Cerebellar nuclear complex (tissue), 1 donor: Measurements from ENCODE around the gene CTBP2.

ENCODE experiments used
- DNase-seq, 2 experiments: peaks; one replicate each; lab custom pipeline; 2025; lab: John Stamatoyannopoulos, UW

The CTBP2 gene

DNA sequence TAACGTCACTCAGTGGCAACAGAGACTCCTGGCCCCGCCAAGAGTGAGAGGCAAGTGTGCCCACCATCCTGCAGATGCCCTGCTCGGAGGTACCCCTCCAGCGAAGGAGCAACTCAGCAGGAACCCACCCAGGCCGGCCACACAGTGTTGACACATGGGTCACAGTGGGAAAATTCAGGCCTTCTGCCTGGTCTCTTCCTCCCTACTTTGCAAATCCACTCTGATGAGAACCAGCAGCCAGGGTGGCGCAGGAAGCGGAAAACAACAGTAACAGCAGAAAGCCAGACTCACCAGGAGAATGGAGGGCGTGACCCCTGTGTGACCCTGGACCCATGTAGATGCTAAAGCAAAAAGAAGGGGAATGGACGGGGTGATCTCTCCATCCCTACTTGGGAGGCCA lies 53.8 kb downstream of the CTBP2 start:
- no peak for DNase-seq

DNA sequence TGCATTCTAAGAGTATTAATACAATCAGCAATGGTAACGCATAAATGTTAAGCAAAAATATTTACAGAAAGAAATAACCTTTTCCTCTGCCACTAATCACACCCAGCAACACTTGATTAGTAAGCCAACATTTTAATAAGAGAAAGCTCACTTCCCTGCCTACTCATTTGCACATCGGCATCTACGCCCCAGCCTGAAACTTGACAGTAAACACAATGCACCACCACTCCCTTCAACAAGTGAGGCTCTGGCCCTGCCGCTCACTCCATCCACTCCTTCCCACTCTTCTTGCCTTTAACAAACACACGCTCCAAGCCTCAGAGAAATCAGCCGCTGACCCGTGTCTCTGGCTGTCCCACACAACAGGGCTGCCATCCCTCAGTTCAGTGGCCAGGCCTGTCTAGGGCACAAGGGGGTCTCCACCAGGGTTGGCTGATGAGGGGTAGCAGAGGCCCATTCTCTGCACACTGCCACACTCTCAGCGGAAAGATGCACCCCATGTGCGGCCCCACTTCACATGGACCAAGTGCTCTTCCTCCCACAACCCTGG lies 54.6 kb downstream of the CTBP2 start:
- no peak for DNase-seq

DNA sequence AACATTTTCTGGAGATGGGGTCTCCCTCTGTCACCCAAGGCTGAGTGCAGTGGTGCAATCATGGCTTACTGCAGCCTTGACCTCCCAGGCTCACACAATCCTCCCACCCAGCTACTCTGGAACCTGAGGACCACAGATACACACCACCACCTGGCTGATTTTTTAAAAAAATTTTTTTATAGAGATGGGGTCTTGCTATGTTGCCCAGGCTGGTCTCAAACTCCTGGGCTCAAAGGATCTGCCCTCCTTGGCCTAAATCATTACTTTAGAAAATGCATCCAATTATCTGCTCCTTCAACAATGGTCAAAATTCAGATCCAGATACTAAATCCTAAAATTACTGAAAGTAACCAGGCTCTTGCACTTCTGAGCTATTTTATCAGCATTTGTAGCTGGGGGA lies 55.2 kb downstream of the CTBP2 start:
- no peak for DNase-seq

DNA sequence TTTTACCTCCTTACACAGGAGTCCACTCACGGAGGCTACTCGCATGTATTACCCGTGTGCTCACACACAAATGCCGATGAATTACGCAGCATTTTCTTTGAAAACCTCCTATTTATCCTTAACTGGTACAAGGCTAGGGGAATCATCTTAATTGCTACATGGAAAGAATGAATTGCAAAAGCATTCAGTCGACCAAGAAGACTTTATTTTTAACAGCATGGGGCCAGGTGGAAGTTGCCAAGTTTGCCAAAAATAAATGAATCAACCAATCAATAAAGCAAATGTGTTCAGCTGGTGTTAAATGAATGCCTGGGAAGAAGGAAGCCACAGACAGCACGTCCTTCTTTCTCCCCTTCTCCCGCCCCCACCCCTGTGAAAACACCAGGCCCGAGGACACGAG lies 55.8 kb downstream of the CTBP2 start:
- DNase-seq, result no peak

DNA sequence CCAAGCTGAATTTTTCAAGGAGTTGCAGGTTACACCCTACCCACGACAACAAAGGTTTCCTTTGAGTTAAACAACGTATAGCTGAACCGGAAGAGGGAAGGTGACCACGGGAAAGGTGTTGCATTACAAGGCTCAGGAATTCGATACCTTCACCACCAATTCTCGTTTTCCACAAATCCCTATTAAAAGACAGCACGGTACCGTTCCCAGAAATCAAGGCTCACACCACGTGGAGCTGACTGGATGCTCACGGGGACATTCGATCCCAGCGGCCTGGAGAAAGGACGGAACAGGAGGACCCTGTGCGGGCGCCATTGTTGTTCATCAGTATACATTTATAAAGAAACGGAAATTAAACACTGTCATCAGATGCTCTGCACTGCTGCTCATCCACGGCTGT lies 56.4 kb downstream of the CTBP2 start:
- DNase-seq, result no peak

DNA sequence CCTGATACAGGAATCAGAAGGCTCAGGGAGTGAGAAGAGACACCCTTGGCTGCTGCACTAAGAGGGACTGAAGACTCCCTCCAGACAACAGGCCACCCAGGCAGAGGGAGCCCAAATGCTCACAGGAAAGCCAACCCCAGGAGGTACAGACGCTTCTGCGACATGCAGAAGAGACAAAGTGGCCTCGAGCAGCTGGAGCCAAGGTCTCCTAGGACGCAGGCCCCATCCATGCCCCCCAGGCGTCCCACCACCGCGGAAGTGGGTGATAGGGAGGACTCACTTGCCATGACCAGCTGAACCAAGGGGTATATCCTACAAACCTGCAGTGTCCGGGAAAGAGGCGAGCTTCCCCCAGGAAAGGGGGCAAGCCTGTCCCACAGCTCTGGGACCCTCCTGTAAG lies 56.9 kb downstream of the CTBP2 start:
- DNase-seq, result no peak

DNA sequence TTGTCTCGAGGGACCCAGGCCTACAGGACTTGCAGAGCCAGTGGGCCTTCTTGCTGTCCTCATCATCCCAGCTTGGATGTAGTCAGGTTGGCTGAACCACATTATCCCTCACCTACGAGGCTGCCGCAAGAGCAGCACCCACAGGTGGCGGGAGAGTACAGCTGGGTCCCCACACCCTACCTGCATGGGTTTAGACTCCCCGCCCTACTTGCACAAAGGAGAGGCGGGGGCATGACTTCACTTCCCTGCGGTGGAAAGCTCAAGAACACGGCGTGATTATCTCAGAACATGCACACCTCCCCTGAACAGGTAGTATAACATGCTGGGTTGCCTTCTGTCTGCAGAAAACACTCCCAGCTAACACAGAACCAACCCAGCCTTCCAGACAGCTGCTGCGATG lies 57.5 kb downstream of the CTBP2 start:
- DNase-seq, result peak; percentile 9 to 20

DNA sequence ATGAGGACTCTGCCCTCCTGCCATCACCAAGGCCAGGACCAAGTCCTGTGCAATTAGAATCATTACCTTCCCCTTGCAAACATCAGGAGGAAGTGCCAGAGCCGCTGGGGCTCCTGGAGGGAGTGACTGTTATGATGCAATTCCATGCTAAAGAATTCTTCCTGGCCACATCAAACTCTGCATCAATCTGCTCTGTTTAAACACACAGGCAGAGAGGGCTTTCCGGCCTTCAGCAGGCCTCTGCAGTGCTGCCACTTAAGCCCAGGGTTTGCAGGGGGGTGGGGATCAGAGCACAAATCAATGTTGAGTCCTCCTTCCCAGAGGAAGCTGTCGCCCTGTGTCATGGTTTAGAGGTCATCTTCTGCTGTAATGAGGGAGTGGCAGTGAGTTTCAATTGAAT lies 58.1 kb downstream of the CTBP2 start:
- no peak for DNase-seq

DNA sequence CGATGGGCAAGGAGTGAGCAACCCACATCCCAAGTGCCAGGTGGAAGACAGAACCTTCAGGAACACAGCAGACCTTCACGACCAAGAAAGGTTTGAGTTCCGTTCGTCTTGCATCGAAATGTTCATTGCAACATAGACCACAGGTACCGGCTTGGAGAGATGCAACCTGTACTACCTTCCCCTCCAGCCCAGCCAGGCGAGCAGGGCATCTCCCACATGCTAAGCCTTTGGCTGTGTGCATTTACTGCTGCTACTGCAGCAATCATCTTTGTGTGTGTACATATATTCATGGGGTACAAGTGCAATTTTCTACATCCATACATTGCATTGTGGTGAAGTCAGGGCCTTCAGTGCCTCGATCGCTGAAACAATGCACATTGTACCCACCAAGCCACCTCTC lies 58.8 kb downstream of the CTBP2 start:
- no peak for DNase-seq

DNA sequence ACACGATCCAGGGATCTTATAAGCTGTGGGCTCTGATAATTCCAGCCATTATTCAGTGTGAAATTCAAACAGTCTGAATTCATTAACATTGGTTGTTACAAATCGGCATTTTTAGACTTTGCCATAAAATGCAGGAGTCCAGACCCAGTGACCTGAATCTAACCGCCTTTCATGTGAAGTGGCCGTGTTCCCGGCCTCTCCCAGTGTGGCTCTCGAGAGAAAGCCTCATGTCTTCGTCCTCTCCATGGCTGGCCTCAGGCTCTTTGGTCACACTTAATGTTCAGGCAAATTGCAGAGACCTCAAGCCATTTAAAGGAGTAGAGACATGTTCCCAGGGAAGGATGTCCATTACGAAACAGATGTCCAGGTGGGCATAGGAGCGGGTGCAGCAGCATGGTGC lies 59.3 kb downstream of the CTBP2 start:
- peak in 1 of 2 experiments; percentile 27 for DNase-seq

DNA sequence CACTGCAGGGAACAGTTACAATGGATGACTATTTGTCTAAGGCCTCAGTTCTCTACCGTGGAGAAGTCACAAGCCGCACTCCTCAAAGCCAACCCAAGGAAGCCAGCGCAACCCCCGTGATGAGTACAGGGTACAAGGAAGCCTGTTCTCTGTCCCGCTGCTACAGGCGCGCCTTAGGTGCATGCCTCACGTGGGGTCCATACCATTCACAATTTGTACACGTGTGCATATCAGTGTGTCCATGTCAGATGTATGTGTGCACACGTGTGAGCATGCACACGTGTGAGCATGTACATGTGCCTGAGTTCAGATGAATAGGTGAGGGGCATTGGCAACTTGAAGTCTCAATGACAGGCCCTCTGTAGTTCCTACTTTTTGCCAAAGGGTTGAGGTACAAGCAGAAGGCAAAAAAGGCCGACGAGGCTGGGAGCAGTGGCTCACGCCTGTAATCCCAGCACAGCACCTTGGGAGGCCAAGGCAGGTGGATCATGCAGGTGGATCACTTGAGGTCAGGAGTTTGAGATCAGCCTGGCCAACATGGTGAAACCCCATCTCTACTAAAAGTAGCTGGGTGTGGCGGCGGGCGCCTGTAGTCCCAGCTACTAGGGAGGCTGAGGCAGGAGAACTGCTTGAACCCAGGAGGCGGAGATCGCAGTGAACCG lies 62.8 kb downstream of the CTBP2 start:
- no peak for DNase-seq

DNA sequence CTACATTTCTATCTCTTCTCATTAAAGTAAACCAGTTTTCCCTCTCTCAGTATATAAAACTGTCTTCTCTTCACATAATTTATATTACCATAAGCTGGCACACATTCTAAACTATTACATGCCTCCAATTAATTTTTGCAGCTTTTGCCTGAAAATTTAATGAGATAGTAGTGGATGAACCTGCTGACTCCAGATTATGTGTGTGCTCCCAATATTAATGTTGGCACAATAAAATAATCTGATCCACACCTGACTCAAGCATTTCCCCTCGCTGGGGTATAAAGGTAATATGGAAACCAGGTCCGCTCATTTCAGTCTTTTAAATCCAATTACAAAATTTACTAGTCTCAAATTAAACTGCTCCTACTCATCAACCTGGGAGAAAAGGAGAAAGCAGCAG lies 63.4 kb downstream of the CTBP2 start:
- no peak for DNase-seq

DNA sequence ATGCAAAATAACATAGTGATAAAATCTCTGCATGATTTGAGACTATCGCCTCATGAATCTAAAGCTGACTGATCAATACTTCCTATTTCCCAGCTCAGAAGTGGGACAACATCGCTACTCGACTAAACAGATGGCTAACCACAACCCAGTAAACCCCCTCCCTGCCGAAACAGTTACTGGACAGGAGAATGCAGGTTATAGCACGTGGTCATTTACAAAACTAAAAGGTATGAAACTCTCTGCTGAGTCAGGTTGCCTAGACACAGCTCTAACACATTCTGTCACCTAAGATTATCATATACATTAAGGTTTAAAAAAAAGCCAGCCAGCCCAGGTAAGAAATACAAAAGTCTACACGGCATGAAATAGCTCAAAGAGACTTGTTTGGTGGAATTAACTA lies 64.0 kb downstream of the CTBP2 start:
- no peak for DNase-seq

DNA sequence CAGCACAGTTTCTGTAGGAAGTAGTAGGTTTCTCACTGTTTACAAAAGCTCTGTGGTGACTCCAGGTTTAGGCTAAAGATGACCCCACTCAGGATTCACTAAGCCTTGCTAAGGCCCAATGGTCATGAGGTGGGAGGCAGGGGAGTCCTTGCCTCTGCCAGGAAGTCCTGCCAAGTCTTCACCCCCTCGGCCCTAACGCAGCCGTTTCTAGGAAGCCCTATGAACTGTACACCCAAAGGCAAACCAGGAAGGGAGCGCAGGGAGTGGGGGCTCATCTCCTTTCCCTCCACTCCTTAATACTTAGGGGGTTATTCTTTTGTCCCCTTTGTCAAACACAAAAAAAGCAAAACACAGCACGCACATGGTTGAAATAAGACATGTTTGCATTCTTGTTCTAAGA lies 64.6 kb downstream of the CTBP2 start:
- DNase-seq, result no peak

DNA sequence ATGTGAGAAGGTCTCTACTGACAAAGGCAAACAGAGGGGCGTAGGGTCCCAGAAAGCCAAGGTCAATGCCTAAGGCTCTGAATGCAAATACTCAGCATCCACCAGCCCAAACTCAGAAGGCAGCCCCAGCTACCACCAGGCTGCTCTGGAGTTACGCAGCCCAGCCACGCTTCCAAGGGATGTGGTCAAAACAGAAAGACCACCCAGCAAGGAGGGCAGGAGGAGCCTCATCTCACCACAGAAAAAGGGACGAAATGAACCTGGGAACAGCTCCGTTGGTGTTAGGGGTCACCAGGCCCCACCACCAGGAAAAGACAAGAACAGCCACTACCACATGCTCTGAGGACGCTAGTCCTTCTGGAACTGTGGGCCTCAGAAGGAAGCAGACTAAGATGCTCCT lies 65.1 kb downstream of the CTBP2 start:
- DNase-seq, result no peak

DNA sequence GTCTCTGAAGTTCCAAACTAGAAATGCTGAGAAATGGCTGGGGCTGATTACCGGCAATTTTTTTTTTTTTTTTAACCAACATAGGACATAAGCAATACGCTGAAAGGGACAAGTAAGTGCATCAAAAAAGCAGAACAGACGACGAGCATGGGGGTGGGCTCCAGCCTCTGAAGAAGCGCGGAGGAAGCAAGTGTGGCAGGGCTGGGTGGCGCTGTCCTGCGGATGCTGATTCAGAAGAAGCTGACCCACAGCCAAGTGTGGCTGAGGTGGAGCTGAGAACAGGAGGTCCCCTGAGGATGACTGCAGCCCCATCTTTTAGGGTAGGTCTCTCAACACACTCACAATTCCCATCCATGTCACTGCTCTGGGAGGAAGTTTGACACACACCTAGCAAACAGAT lies 65.6 kb downstream of the CTBP2 start:
- DNase-seq, result no peak

DNA sequence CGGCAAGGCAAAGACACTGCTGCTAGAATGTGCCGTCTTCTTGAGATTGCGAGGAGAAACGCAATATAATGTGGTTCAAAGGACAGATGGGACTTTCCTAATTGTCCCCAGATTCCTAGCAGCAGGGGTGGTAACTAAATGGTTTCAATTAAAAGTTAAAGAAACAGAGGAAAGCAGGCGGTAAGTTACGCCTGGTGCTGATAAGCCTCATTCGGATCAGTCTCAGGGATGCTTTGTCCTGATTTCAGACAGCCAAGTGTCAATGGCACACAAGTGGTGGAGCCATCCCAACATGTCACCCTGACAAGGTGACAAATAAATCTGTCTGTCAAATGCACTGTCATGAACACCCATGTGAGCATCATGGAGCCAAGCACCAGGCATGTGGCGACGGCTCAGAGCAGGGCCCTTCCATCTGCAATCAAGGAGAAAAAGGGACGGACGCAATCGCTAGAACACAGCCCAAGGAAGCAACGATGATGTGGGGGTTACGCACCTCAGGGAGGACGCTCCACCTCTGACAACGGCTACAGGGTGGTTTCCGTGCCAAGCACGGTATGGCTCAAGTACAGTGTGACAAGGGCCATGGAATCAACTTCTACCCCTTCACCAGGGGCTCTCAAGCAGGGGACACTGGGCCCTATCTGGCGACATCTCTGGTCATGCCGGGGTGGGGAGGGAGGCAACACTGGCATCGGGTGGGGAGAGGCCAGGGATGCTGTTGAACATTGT lies 66.2 kb downstream of the CTBP2 start:
- no peak for DNase-seq

DNA sequence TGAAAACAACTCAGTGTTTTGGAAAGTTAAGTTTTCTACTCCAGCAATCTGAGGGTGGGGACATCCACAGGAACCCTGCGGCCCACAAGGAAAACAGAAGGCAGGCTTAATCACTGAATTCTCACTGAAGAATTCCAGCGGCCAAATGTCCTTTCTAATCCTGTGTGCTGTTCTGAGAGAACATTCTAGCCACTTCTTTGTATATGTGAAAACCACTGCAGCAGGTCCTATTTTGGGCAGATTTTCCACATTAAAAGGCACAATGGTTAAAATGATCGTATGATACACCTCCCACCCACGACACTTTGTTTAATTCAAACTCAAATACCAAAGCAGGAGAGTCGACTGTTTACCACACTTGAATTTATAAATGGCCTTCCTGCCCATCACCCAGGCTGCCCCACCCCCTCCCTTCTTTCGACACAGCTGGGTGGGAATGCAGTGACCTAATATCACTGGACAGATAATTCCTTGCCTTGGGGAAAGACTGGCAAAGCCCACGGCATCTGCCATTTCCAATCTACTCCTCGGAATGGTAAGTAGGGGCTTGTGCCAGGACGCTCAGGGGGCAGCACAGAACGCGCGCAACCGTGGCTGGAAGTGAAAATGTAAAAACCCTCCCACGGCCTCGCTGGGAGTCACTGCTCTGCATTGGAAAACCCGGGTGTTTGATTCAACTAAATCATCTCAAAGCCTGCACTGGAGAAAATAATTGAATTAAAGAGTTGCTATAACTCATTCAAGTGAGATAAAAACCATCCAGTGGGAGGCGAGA lies 67.0 kb downstream of the CTBP2 start:
- no peak for DNase-seq

DNA sequence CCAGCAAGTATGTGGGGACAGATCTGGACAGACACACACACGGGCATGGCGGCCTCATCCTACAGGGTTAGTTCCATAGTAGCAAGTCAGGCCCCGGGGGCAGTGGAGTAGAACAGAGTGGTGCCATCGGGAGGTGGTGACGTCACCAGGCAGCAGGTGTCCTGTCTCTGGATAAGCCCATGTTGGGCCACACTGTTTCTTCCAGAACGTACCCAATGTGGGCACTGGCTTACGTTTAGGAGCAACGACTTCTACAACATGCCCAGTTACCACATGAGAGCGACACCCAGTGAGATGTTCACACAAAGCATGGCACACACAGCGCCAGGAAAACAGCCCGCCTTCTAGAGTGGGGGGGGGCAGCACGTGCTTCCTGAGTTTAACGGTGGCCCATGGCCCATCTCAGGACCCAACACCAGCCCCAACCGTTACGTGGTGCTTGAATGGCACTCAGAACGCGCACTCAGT lies 67.8 kb downstream of the CTBP2 start:
- DNase-seq, result no peak

DNA sequence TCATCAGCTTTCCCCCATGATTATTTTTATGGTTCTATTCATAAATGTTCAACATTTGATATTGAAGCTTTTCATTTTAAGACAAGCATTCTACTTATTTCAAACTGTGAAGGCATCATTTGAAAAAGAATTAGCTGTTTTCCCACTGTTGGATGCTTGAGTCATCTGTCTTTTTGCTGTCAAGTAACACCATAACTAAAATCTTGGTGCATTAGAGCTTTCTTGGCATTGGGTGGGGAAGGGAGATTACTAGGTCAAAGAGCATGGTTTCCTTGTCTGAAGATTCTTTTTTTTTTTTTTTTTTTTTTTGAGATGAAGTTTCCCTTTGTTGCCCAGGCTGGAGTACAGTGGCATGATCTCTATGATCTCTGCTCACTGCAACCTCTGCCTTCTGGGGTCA lies 68.5 kb downstream of the CTBP2 start:
- no peak for DNase-seq

DNA sequence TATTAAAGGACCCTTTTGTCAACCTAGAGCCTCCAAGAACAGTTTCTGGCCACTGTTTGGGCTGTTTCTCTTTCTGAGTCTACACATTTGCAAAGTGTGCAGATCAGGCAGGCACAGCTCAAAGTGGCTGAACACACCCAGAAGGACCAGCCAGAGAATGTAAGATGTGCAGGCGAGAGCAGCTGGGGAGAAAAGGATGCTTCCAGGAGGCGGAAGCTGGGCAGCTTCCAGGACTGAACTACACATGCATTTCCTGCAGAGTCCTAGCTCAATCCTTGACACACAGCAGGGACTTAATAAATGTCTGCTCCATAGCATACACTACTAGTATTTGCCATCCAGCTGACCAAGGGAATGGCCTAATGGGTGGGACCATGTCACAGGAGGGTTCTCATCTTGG lies 70.9 kb downstream of the CTBP2 start:
- DNase-seq, result no peak

DNA sequence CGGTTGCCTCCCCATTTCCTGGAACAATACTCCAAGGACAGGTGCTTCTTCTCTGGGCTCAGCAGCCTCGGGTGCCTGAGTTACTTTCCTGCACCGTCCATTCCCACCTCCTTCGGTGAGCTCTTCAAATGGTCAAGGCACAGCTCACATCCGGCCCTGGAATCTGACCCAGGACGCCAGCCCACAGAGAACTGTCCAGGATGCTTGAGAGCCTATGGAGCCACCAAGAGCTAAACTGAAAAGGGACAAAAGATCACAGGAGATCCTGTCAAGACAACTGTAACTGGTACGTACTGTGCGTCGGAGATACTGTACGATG lies 72.5 kb downstream of the CTBP2 start:
- DNase-seq, result no peak
